ENCODE results near the gene TNFSF13.
A peak's percentile ranks its signal among the peaks of the same experiment; 100 is the strongest.

The TNFSF13 gene

GRCh38 chr17:7553356-7553755, 5.2 kb upstream of the TNFSF13 start:
- no peak for DNase-seq

- no peak for DNase-seq
Observed at GRCh38 chr17:7555320-7555948, 3.1 kb upstream of the TNFSF13 start.

- DNase-seq: no peak
Observed at GRCh38 chr17:7556627-7557026, 1.9 kb upstream of the TNFSF13 start.

- DNase-seq: no peak
Observed at GRCh38 chr17:7557147-7557764, 1.3 kb upstream of the TNFSF13 start.

DNA sequence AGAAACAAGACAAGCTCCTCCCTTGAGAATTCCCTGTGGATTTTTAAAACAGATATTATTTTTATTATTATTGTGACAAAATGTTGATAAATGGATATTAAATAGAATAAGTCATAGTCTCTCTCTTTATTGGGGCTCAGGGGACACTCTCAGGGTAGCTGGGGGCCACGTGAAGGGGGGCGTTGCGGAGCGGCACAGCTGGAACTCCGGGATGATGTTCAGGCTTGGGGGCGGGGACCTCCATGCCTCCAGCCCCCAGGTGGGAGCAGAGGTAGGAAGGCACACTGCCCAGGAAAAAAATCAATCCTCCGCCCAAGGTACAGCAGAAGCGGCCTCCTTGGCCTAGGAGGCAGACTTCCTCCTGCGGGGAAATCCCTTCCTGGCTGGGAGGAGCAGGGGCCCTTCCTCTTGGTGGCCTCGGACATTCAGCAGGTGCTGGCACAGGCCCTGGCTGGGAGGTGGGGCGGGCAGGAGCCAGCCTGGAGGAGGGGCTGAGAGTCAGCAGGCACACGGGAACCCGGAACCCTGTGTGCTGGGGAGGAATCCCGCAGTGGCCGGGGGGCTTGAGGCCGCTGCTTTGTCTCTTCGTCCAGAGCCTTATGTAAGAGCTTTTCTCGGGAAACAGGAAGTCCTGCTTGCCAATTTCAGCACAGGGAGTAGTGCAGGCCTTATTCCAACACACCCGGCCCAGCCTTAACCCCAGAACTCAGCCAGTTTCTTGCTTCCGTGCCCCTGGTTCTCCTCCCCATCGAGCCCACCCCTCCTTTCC, 591 bp upstream of the TNFSF13 start:
- DNase-seq: peak; percentile 90

DNA sequence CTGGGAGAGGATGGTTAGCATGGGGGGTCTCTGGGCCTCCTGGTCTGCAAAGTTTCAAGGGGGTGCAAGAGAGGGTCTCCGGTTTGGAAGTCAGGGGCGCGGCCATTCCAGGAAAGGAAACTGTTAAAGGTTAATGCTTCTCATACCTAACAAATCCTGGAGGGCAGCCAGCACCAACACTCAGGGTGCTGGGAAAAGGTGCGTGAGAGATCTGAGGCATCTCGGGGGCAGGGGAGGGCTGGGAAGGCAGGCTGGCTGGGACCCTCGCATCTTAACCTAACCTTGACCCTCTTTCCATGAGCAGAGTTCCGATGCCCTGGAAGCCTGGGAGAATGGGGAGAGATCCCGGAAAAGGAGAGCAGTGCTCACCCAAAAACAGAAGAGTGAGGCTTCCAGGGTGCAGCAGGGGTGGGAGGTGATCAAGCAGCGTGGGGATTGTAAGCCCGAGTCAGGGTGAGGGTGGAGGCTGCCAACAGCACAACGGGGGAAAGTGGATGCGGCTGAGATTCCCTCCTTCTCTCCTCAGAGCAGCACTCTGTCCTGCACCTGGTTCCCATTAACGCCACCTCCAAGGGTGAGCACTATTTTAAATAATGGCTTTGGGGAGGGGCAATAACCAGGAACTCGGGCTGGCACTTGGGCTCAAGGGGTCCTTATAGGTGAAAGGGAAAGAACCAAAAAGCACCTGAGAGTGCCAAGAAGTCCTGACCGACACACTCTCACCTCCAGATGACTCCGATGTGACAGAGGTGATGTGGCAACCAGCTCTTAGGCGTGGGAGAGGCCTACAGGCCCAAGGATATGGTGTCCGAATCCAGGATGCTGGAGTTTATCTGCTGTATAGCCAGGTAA, 996 bp downstream of the TNFSF13 start:
- DNase-seq: no peak

DNA sequence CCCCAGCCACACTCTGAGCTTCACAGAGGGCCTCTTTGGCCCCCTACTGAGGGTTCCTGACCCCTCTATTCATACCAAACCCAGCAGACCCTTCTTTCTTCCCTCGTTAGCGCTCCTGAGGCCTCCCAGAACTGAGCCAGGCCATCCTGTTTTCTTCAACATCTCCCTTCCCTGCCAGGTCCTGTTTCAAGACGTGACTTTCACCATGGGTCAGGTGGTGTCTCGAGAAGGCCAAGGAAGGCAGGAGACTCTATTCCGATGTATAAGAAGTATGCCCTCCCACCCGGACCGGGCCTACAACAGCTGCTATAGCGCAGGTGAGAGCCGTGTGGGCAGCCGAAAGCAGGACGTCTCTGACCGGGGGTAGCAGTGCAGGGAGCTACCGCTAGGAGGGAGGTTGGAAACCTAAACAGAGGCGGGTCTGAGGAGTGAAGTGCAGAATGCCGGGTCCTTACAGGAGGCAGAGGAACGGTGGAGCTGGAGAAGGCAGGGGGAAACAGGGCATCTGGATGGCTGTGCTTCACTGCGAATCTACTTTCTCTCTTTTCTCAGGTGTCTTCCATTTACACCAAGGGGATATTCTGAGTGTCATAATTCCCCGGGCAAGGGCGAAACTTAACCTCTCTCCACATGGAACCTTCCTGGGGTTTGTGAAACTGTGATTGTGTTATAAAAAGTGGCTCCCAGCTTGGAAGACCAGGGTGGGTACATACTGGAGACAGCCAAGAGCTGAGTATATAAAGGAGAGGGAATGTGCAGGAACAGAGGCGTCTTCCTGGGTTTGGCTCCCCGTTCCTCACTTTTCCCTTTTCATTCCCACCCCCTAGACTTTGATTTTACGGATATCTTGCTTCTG, 1.9 kb downstream of the TNFSF13 start:
- peak; percentile 75 for DNase-seq

- peak; percentile 95 for DNase-seq
Observed at GRCh38 chr17:7561028-7561575, 2.6 kb downstream of the TNFSF13 start.

GRCh38 chr17:7561589-7562207, 3.1 kb downstream of the TNFSF13 start, which contains the start of gene SENP3:
TSS of gene SENP3 (plus strand) at chr17:7561919. CDS start at chr17:7563077, 1,158 bp downstream.
- DNase-seq: peak; percentile 94

DNA sequence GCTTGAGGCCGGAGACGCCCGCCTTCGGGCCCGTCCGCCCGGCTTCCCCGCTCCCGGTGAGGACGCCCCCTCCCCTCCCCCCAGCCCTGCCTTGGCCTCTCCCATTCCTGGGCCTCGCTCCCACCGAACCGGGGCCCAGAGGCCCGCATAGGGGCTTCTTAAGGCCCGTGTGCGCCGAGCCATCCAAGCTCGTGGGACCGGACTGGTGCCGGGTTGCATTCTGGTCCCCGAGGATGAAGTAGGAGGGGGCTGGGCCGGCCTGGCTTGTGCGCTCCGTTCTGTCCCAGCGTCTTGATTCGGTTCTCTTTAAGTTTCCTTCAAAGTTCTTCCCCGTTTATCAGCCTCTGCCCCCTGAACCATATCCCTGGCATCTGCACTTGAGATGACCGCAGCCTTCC, 3.7 kb downstream of the TNFSF13 start:
- DNase-seq: no peak

- no peak for DNase-seq
Observed at GRCh38 chr17:7563115-7563869, 4.7 kb downstream of the TNFSF13 start.

DNA sequence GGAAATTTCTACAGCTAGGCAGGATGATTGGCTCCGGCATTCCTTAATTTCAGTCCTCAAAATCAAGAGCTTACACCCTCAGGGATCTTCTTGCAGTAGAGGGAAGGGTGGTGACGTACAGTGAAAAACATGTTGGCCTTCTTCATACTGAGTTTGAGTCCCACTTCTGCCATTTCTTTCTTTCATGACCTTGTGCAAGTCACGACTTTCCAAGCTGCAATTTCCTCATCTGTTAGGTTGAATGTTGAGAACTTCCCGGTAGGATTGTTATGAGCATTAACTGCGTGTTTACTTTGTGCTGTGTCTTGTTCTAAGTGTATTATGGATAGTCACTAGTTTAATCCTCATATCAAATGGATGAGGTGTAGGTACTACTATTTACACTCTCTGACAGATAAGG, 11.0 kb downstream of the TNFSF13 start:
- no peak for DNase-seq

- DNase-seq: no peak
Observed at GRCh38 chr17:7570351-7570750, 11.8 kb downstream of the TNFSF13 start.

- no peak for DNase-seq
Observed at GRCh38 chr17:7572338-7572587, 13.7 kb downstream of the TNFSF13 start.

GRCh38 chr17:7572588-7573323, 14.2 kb downstream of the TNFSF13 start:
- peak; percentile 100 for DNase-seq

DNA sequence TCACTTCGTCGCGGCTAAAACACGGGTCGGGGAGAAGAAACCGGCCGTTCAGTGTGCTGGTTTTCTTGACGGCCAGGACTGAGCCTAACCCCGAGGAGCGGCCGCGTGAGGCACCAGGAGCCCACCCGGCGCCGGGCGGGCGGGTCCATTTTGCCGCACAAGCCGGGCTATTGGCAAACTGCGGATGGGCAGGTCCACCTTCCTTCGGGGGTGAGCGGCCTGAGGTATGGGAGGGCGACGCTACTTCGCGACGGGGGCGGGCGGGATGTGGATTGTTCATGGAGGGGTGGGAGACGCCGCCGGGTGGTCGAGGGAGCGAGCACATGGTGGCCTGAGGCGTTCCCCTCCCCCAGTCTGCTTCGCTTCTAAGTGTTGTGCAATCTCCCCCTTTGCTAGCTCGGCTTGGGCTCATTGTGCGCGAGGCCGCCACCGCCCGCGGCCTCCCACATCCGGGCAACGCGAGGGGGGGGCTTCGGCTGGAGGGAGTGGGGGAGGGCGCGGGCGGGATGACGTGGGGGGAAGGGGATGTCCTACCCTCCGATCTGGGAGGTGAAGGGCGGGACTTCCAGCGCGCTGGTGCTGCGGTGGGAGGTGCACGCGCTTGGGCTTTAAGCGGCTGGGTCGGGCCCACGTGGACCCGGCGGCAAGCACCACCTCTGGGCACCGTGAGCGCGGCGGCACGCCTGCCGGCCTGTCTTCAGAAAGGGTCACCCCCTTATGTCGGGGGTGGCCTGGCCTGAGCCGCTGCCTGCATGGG, 15.0 kb downstream of the TNFSF13 start:
- DNase-seq: peak; percentile 95

GRCh38 chr17:7574176-7574953, 15.8 kb downstream of the TNFSF13 start:
- no peak for DNase-seq

DNA sequence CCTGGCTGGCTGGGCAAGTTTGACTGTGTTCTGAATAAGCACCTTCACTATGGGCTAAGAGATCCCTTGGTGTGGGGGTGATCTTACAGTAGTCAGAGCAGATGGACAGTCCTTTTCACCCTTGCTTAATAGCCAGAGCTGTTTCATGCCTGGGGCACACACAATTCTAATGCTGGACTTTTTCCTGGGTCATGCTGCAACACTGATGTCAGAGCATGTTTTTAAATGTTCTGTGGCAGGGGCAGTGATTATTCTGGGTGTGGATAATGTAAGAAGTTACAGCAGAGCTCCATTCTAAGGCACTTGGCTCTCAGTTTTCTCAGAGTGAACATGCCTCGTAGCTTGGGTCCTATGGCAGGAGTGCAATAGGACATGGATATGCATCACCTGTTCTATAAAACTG, 16.9 kb downstream of the TNFSF13 start:
- no peak for DNase-seq

Measured in femur (tissue), 1 donor.